IMR-90 (cell line): ENCODE data around the gene ARHGAP24. TPM values are rescaled to one million over a fixed set of nuclear protein-coding genes. Genes with fewer than 3 reads are reported as not detected.

Source experiments
- ATAC-seq: fragments of 200-7000 bp; cut with Tn5 transposase; 2 replicates; pipeline ENCODE4 v1.9.1; 2020; ENCODE audit warnings: low read depth, mild to moderate bottlenecking, moderate library complexity
- BruUV-seq: library from RNA; stranded (reverse); fragments of 400-500 nt; replicated peaks from 2 replicates; lab custom pipeline; 2021; lab: Mats Ljungman, UMichigan
- CTCF ChIA-PET: fragments of 300-600 bp; formaldehyde crosslinking; extraction: SDS; loops from one replicate; lab custom pipeline; 2021; ENCODE audit warnings: antibody characterized with exemption; lab: Yijun Ruan, JAX
- POLR2A ChIA-PET: fragments of 300-600 bp; sonication (Branson Sonifier 250); formaldehyde crosslinking; loops from one replicate; lab custom pipeline; 2022; ENCODE audit warnings: antibody characterized with exemption; ENCODE audit not compliant: unreplicated experiment; lab: Charles Lee
- DNase-seq: peaks from one replicate; pipeline ENCODE4 v3.0.0; 2013
- H2AFZ ChIP-seq: replicated peaks from 2 replicates; pipeline ENCODE3; 2013; ENCODE audit warnings: low read length, mild to moderate bottlenecking; ENCODE audit not compliant: poor library complexity
- H2AK5ac ChIP-seq: 2 replicates; pipeline ENCODE4 v1.6.1; 2013; ENCODE audit warnings: low read depth, low read length, inconsistent platforms
- H2AK9ac ChIP-seq: replicated peaks from 2 replicates; pipeline ENCODE3; 2013; ENCODE audit warnings: mild to moderate bottlenecking, low read depth, low read length, moderate library complexity; ENCODE audit not compliant: poor library complexity
- H2BK120ac ChIP-seq: 2 replicates; pipeline ENCODE4 v1.6.1; 2013; ENCODE audit warnings: low read depth, low read length, inconsistent platforms
- H2BK15ac ChIP-seq: 3 replicates; pipeline ENCODE4 v1.6.1; 2013; ENCODE audit warnings: low read depth, low read length, inconsistent platforms
- H2BK20ac ChIP-seq: 2 replicates; pipeline ENCODE4 v1.6.1; 2013; ENCODE audit warnings: low read depth, mild to moderate bottlenecking, inconsistent platforms, low read length, moderate library complexity
- H2BK5ac ChIP-seq: 2 replicates; pipeline ENCODE4 v1.6.1; 2013; ENCODE audit warnings: mild to moderate bottlenecking, low read depth, low read length, inconsistent platforms; ENCODE audit not compliant: poor library complexity, severe bottlenecking
- H3K14ac ChIP-seq: replicated peaks from 2 replicates; pipeline ENCODE4 v1.6.1; 2013; ENCODE audit warnings: low read depth, low read length, inconsistent platforms
- H3K18ac ChIP-seq: 2 replicates; pipeline ENCODE4 v1.6.1; 2013; ENCODE audit warnings: low read depth, low read length, control low read depth
- H3K23ac ChIP-seq: 2 replicates; pipeline ENCODE4 v1.6.1; 2013; ENCODE audit warnings: low read depth, low read length, inconsistent platforms
- H3K27ac ChIP-seq: 2 replicates; pipeline ENCODE4 v1.5.1; 2013; ENCODE audit warnings: mild to moderate bottlenecking, control low read depth, low read length; ENCODE audit not compliant: insufficient read depth
- H3K27me3 ChIP-seq: 2 replicates; pipeline ENCODE4 v1.6.1; 2013; ENCODE audit warnings: low read length; ENCODE audit not compliant: control insufficient read depth, insufficient read depth
- H3K36me3 ChIP-seq: 2 replicates; pipeline ENCODE4 v1.6.1; 2013; ENCODE audit warnings: low read length, mixed read lengths; ENCODE audit not compliant: control insufficient read depth, insufficient read depth
- H3K4ac ChIP-seq: 2 replicates; pipeline ENCODE4 v1.6.1; 2013; ENCODE audit warnings: low read depth, low read length, inconsistent platforms
- H3K4me1 ChIP-seq: 2 replicates; pipeline ENCODE4 v1.6.1; 2013; ENCODE audit warnings: low read length, mixed read lengths; ENCODE audit not compliant: control insufficient read depth, insufficient read depth
- H3K4me2 ChIP-seq: 2 replicates; pipeline ENCODE4 v1.6.1; 2013; ENCODE audit warnings: low read depth, mild to moderate bottlenecking, control low read depth, low read length, moderate library complexity
- H3K4me3 ChIP-seq: 2 replicates; pipeline ENCODE4 v1.5.1; 2013; ENCODE audit warnings: low read depth, mild to moderate bottlenecking, control low read depth, low read length, moderate library complexity; ENCODE audit not compliant: insufficient read depth
- H3K56ac ChIP-seq: 2 replicates; pipeline ENCODE4 v1.6.1; 2013; ENCODE audit warnings: low read length, inconsistent platforms; ENCODE audit not compliant: insufficient read depth; ENCODE audit errors: extremely low read depth
- H3K79me1 ChIP-seq, 2 experiments: 2 replicates each; pipeline ENCODE4 v1.6.1; 2013; ENCODE audit warnings: low read length in 2 of 2, inconsistent platforms in 1 of 2, low read depth in 1 of 2
- H3K9ac ChIP-seq: 2 replicates; pipeline ENCODE4 v1.6.1; 2013; ENCODE audit warnings: low read depth, low read length, control low read depth
- H3K9me1 ChIP-seq: 2 replicates; pipeline ENCODE4 v1.6.1; 2013; ENCODE audit warnings: low read length, inconsistent platforms; ENCODE audit not compliant: insufficient read depth
- H3K9me3 ChIP-seq: 2 replicates; pipeline ENCODE4 v1.6.1; 2013; ENCODE audit warnings: low read length; ENCODE audit not compliant: control insufficient read depth, insufficient read depth
- H4K20me1 ChIP-seq: 2 replicates; pipeline ENCODE4 v1.6.1; 2013; ENCODE audit warnings: low read length, inconsistent platforms; ENCODE audit not compliant: insufficient read depth
- H4K5ac ChIP-seq: 2 replicates; pipeline ENCODE4 v1.6.1; 2013; ENCODE audit warnings: mild to moderate bottlenecking, low read depth, low read length, control low read depth
- H4K8ac ChIP-seq, 2 experiments: 2 replicates each; pipeline ENCODE4 v1.6.1; 2013; ENCODE audit warnings: low read depth in 2 of 2, low read length in 2 of 2, control low read depth in 1 of 2, inconsistent platforms in 1 of 2
- H4K91ac ChIP-seq: 2 replicates; pipeline ENCODE4 v1.6.1; 2013; ENCODE audit warnings: low read depth, low read length, inconsistent platforms; ENCODE audit not compliant: insufficient read depth
- BHLHE40 ChIP-seq: fragments of 150-350 bp; IDR thresholded peaks from 2 replicates; pipeline ENCODE4 v1.6.1; 2016; ENCODE audit warnings: mild to moderate bottlenecking, low read depth, low read length
- CHD1 ChIP-seq: IDR thresholded peaks from 2 replicates; pipeline ENCODE4 v1.6.1; 2012; ENCODE audit warnings: low read depth, low read length, improper control_type of control experiment
- CTCF ChIP-seq: conservative IDR thresholded peaks from 2 replicates; pipeline ENCODE4 v1.5.1; 2012; ENCODE audit warnings: mild to moderate bottlenecking, low read depth, low read length, improper control_type of control experiment
- NFE2L2 ChIP-seq: fragments of 150-350 bp; IDR thresholded peaks from 2 replicates; pipeline ENCODE4 v1.6.1; 2016; ENCODE audit warnings: low read depth, mild to moderate bottlenecking, low read length
- RAD21 ChIP-seq: IDR thresholded peaks from 2 replicates; pipeline ENCODE4 v1.6.1; 2012; ENCODE audit warnings: low read length, improper control_type of control experiment
- WGBS, 2 experiments: methylation state at CpG; one replicate each; pipeline versions ENCODE4 v1.1.5 to v1.1.7; 2013; ENCODE audit warnings: missing lambda C conversion rate in 2 of 2; ENCODE audit not compliant: insufficient read length in 1 of 2; ENCODE audit errors: extremely low coverage in 2 of 2; 5-methylcytosine and 5-hydroxymethylcytosine counted together
- dilution Hi-C: fragments of 300-500 bp; cut with HindIII; formaldehyde crosslinking; loops from one replicate; pipeline ENCODE4 v1.14.3; 2018; ENCODE audit warnings: low sequenced_read_pairs; ENCODE audit not compliant: unreplicated experiment
- in situ Hi-C: fragments of 300-500 bp; cut with MboI; formaldehyde crosslinking; loops from 3 replicates; pipeline ENCODE4 v1.14.3; 2019; ENCODE audit warnings: low sequenced_read_pairs, inconsistent platforms, mixed read lengths
- intact Hi-C: fragments of 100-400 bp; cut with micrococcal nuclease; formaldehyde crosslinking; loops from 2 replicates; pipeline ENCODE4 v1.10.0; 2022
- polyA plus RNA-seq, 3 experiments: library from polyadenylated mRNA; depleted of rRNA; stranded (reverse); fragments of >200 nt; gene quantifications; 2 replicates each; pipeline ENCODE4 v1.2.3, GENCODE V29; 2012; ENCODE audit warnings: low replicate concordance in 1 of 3
- total RNA-seq: library from RNA; depleted of rRNA; stranded (reverse); fragments of >200 nt; gene quantifications from 2 replicates; pipeline ENCODE4 v1.2.3, GENCODE V29; 2012

Gene ARHGAP24
- total and polyA plus RNA-seq, 2 of the 4 experiments (the other 2 are of a cell fraction) = 11.9 to 24.0 TPM

- ChIA-PET CTCF (no interaction called here), POLR2A (no interaction called here)
- Histone ChIP-seq H2AFZ (no peak overlapping the region), H3K4me2 (no peak overlapping the region), H3K4me1 (no peaks in the 10 kb centered on the region), H3K9me1 (no peaks in the 10 kb centered on the region), H3K14ac (no peak overlapping the region), H3K9ac (no peak overlapping the region), H2BK20ac (no peak overlapping the region), H3K56ac (no peak overlapping the region), H2AK9ac (no peak overlapping the region), H2BK15ac (no peak overlapping the region), H3K23ac (no peak overlapping the region), H3K9me3 (no peaks in the 10 kb centered on the region), H4K8ac (no peak overlapping the region), H4K20me1 (no peaks in the 10 kb centered on the region), H3K27me3 (no peaks in the 10 kb centered on the region), H3K36me3 (no peaks in the 10 kb centered on the region), H3K27ac (no peak overlapping the region), H3K4ac (no peak overlapping the region), H2BK120ac (no peak overlapping the region), H3K79me1 (no peaks in the 10 kb centered on the region), H2BK5ac (no peak overlapping the region), H3K4me3 (no peak overlapping the region), H3K18ac (no peak overlapping the region), H2AK5ac (no peak overlapping the region), H4K91ac (no peak overlapping the region), H4K5ac (no peak overlapping the region)
- dilution Hi-C loops (no loop called here), intact Hi-C loops (no loop called here), in situ Hi-C loops (no loop called here)
- TF ChIP-seq RAD21 (no peak), BHLHE40 (no peak), CTCF (no peak), CHD1 (no peak), NFE2L2 (no peak)
- WGBS, 2 experiments = 62% methylated on average over 4 of the region's 7 CpGs; no CpG with 5 or more reads in 1 of the 2 experiments
- DNase-seq (no peak), ATAC-seq (no peak)
- BruUV-seq = no TSS peak
Measured at GRCh38 chr4:85642356-85643100, 167.6 kb downstream of the ARHGAP24 start.
